Kidney capillary endothelial cell (primary cell): Measurements from ENCODE around the gene SAMMSON.

Source experiments
- DNase-seq: peaks from one replicate; pipeline ENCODE4 v3.0.0-alpha.2; 2018; ENCODE audit warnings: low spot score

The SAMMSON gene

GRCh38 chr3:70011582-70011981 is 12.0 kb downstream of the SAMMSON start:
- no peak for DNase-seq

- no peak for DNase-seq
Measured at GRCh38 chr3:70020906-70021660, 21.6 kb downstream of the SAMMSON start.

- DNase-seq: no peak
Measured at GRCh38 chr3:70028361-70028760, 28.8 kb downstream of the SAMMSON start.

- no peak for DNase-seq
Measured at GRCh38 chr3:70038693-70039092, 39.2 kb downstream of the SAMMSON start.

GRCh38 chr3:70040386-70040785 is 40.9 kb downstream of the SAMMSON start:
- DNase-seq: no peak

GRCh38 chr3:70042641-70043040 is 43.1 kb downstream of the SAMMSON start:
- no peak for DNase-seq

- DNase-seq: no peak
Measured at GRCh38 chr3:70049761-70050160, 50.2 kb downstream of the SAMMSON start.

GRCh38 chr3:70053293-70053692 is 53.8 kb downstream of the SAMMSON start:
- DNase-seq: no peak

GRCh38 chr3:70056081-70056480 is 56.5 kb downstream of the SAMMSON start:
- DNase-seq: no peak

GRCh38 chr3:70057426-70057825 is 57.9 kb downstream of the SAMMSON start:
- no peak for DNase-seq

GRCh38 chr3:70061096-70061495 is 61.6 kb downstream of the SAMMSON start:
- no peak for DNase-seq

- peak; percentile 27 for DNase-seq
Measured at GRCh38 chr3:70064194-70064779, 64.8 kb downstream of the SAMMSON start.

- no peak for DNase-seq
Measured at GRCh38 chr3:70065696-70066253, 66.2 kb downstream of the SAMMSON start.

- no peak for DNase-seq
Measured at GRCh38 chr3:70067860-70068521, 68.5 kb downstream of the SAMMSON start.

- DNase-seq: no peak
Measured at GRCh38 chr3:70069557-70069956, 70.0 kb downstream of the SAMMSON start.

- no peak for DNase-seq
Measured at GRCh38 chr3:70071138-70071537, 71.6 kb downstream of the SAMMSON start.

GRCh38 chr3:70072180-70072579 is 72.6 kb downstream of the SAMMSON start:
- no peak for DNase-seq

GRCh38 chr3:70072754-70073153 is 73.2 kb downstream of the SAMMSON start:
- no peak for DNase-seq

GRCh38 chr3:70075101-70075500 is 75.6 kb downstream of the SAMMSON start:
- no peak for DNase-seq

- no peak for DNase-seq
Measured at GRCh38 chr3:70076396-70076795, 76.9 kb downstream of the SAMMSON start.

GRCh38 chr3:70078778-70079177 is 79.2 kb downstream of the SAMMSON start:
- no peak for DNase-seq

- no peak for DNase-seq
Measured at GRCh38 chr3:70085613-70086012, 86.1 kb downstream of the SAMMSON start.

- no peak for DNase-seq
Measured at GRCh38 chr3:70086336-70086735, 86.8 kb downstream of the SAMMSON start.
